NT2/D1 (cell line): ENCODE data around the gene CIAO1.
"Not testable (repeated sequence)": the region's sequence is repeated elsewhere in the genome, so short reads cannot be mapped to it uniquely, and the experiment has no call there.

Experiments used
- DNase-seq: peaks from one replicate; pipeline ENCODE4 v3.0.0-alpha.2; 2011; ENCODE audit warnings: low read depth, low spot score
- H3K27me3 ChIP-seq: 2 replicates; pipeline ENCODE4 v1.6.0; 2011; ENCODE audit warnings: mild to moderate bottlenecking; ENCODE audit not compliant: insufficient read length, insufficient read depth
- H3K36me3 ChIP-seq: 2 replicates; pipeline ENCODE4 v1.6.1; 2011; ENCODE audit warnings: mild to moderate bottlenecking, low read length, mixed read lengths; ENCODE audit not compliant: insufficient read depth, insufficient read length
- H3K4me1 ChIP-seq: 2 replicates; pipeline ENCODE4 v1.5.1; 2011; ENCODE audit not compliant: insufficient read depth, insufficient read length
- H3K4me3 ChIP-seq: 2 replicates; pipeline ENCODE4 v1.5.1; 2011; ENCODE audit warnings: low read depth; ENCODE audit not compliant: insufficient read length
- H3K9ac ChIP-seq: 2 replicates; pipeline ENCODE4 v1.6.0; 2011; ENCODE audit warnings: low read depth; ENCODE audit not compliant: insufficient read length
- H3K9me3 ChIP-seq: 2 replicates; pipeline ENCODE4 v1.5.1; 2011; ENCODE audit warnings: mild to moderate bottlenecking, low read length; ENCODE audit not compliant: insufficient read depth
- SUZ12 ChIP-seq: IDR thresholded peaks from 2 replicates; pipeline ENCODE4 v1.6.1; 2011; ENCODE audit not compliant: insufficient read length, insufficient read depth; ENCODE audit errors: extremely low read depth
- YY1 ChIP-seq: IDR thresholded peaks from 2 replicates; pipeline ENCODE4 v1.6.1; 2011; ENCODE audit not compliant: insufficient read length, insufficient read depth
- ZNF274 ChIP-seq: IDR thresholded peaks from 2 replicates; pipeline ENCODE4 v1.6.1; 2011; ENCODE audit warnings: mild to moderate bottlenecking, low read depth, low read length

The CIAO1 gene

DNA sequence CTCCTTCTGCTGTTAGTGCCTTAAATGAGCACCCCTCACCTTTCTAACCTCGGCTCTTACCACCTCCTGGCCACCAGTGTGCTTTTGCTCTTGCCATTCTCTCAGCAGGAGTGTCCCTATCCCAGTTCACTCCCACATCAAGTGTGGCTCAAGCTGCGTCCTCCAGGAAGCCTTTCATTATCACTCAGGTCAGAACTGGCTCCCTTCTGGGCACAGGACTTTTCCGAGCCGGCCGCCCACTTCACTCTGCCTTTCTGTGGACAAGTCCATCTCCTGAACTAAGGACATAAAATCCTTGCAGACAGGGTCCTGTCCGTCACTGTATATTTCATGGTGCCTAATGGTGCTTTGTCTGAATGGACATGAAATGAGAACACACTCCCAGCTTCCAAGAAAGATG, 15.8 kb upstream of the CIAO1 start:
- peaks cover 43% of the 10 kb centered on the region for H3K36me3 ChIP-seq
- no peaks in the 10 kb centered on the region for H3K9me3 ChIP-seq
- H3K4me1 ChIP-seq = peaks cover 8% of the 10 kb centered on the region
- no peaks in the 10 kb centered on the region for H3K27me3 ChIP-seq
- TF ChIP-seq SUZ12 (no peak), YY1 (no peak), ZNF274 (no peak)
- H3K4me3 ChIP-seq = no peak overlapping the region
- H3K9ac ChIP-seq = no peak overlapping the region
- no peak for DNase-seq

- Histone ChIP-seq H3K9me3 (no peaks in the 10 kb centered on the region), H3K9ac (no peak overlapping the region), H3K36me3 (peaks cover 49% of the 10 kb centered on the region), H3K27me3 (no peaks in the 10 kb centered on the region), H3K4me1 (peaks cover 8% of the 10 kb centered on the region), H3K4me3 (peak overlapping the region; percentile 6)
- no peak for TF ChIP-seq SUZ12
- no peak for TF ChIP-seq ZNF274
- no peak for TF ChIP-seq YY1
- peak; percentile 28 for DNase-seq
Observed at GRCh38 chr2:96251721-96252292, 14.2 kb upstream of the CIAO1 start.

GRCh38 chr2:96252526-96252925, 13.5 kb upstream of the CIAO1 start:
- no peak overlapping the region for H3K4me3 ChIP-seq
- no peak overlapping the region for H3K9ac ChIP-seq
- no peaks in the 10 kb centered on the region for H3K9me3 ChIP-seq
- H3K36me3 ChIP-seq = peaks cover 49% of the 10 kb centered on the region
- H3K27me3 ChIP-seq = no peaks in the 10 kb centered on the region
- TF ChIP-seq SUZ12 = no peak
- TF ChIP-seq ZNF274 = no peak
- no peak for TF ChIP-seq YY1
- DNase-seq = no peak
- H3K4me1 ChIP-seq = peaks cover 8% of the 10 kb centered on the region

- Histone ChIP-seq H3K36me3 (peaks cover 51% of the 10 kb centered on the region), H3K9me3 (no peaks in the 10 kb centered on the region), H3K27me3 (no peaks in the 10 kb centered on the region)
Observed at GRCh38 chr2:96253006-96253405, 13.0 kb upstream of the CIAO1 start.

DNA sequence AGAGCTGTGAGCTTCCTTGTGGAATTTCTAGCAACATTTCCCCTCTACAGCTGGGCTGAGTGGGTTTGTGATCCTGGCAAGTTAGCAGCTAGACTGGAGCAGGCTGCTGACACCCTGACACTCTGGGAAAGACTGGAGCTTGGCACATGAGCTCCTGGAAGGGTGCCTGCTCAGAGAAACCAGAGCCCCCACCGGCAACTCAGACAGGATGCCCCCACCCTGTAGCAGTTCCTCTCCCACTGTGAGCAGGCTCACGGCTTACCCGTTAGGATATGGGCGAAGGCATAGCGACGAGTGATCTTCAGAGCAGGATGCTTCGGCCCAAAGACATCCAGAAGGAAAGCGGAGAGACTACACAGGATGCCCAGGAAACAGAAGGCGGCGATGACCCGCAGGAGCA, 11.5 kb upstream of the CIAO1 start:
- Histone ChIP-seq H3K4me1 (peaks cover 13% of the 10 kb centered on the region), H3K9ac (no peak overlapping the region), H3K4me3 (no peak overlapping the region), H3K36me3 (peaks cover 62% of the 10 kb centered on the region), H3K9me3 (no peaks in the 10 kb centered on the region), H3K27me3 (no peaks in the 10 kb centered on the region)
- DNase-seq = no peak
- TF ChIP-seq ZNF274 (no peak), SUZ12 (no peak), YY1 (no peak)

More at GRCh38 chr2:96253006-96253405, 13.0 kb upstream of the CIAO1 start:
- no peak for TF ChIP-seq YY1
- TF ChIP-seq SUZ12 = no peak
- no peak for TF ChIP-seq ZNF274
- Histone ChIP-seq H3K4me3 (no peak overlapping the region), H3K4me1 (peaks cover 8% of the 10 kb centered on the region), H3K9ac (no peak overlapping the region)
- no peak for DNase-seq

DNA sequence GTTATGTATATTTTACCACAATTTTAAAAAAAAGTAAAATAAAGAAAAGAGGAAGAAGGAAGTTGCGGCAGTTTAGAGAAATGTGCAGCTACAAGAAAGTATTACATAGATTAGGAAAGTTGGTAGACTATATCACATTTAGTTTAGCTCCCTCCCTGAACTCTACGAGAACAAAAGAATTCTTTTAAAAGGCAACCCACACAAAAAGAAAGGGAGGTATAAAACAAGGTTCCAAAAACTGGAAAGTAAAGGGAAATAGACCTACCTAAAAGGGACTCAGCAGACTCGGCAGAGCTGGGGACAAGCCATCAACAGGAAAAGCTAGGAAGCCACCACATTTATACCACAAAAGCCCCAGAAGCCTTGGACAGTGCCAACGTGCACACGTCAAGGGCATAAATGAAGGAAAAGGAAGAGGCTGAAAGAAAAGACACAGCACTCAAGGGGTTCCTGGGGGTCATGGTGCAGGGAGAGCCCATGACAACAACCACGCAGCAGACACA, 9.4 kb upstream of the CIAO1 start:
- no peaks in the 10 kb centered on the region for H3K27me3 ChIP-seq
- no peaks in the 10 kb centered on the region for H3K9me3 ChIP-seq
- TF ChIP-seq SUZ12 = no peak
- TF ChIP-seq YY1 = no peak
- TF ChIP-seq ZNF274 = no peak
- H3K4me1 ChIP-seq = peaks cover 14% of the 10 kb centered on the region
- no peak overlapping the region for H3K9ac ChIP-seq
- no peak overlapping the region for H3K4me3 ChIP-seq
- H3K36me3 ChIP-seq = peaks cover 62% of the 10 kb centered on the region
- DNase-seq = no peak

DNA sequence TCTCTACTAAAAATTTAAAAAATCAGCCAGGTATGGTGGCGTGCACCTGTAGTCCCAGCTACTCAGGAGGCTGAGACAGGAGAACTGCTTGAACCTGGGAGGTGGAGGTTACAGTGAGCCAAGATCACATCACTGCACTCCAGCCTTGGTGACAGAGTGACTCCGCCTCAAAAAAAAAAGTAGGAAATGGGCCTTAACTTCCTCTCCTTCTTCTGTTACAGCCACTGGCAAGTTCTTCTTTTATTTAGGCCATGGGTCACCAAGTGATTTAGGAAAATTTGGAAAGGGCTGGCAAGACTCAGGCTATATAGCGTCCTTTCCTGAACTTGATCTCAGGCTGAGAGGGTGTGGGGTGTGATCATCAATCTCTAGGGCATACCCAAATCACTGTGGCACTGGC, 8.3 kb upstream of the CIAO1 start:
- not testable (repeated sequence) for H3K4me3 ChIP-seq, DNase-seq, H3K9ac ChIP-seq, H3K9me3 ChIP-seq, H3K4me1 ChIP-seq, H3K27me3 ChIP-seq
- H3K36me3 ChIP-seq = peaks cover 57% of the 10 kb centered on the region
